GM12878 (cell line): ENCODE results near the gene KHK. TPM values are rescaled to one million over a fixed set of nuclear protein-coding genes. Genes with fewer than 3 reads are reported as not detected.

ENCODE experiments used
- ATAC-seq: fragments of 200-7000 bp; cut with Tn5 transposase; 3 replicates; pipeline ENCODE4 v1.9.1; 2020; ENCODE audit warnings: mild to moderate bottlenecking, moderate library complexity
- BruUV-seq: library from RNA; stranded (reverse); fragments of 400-500 nt; replicated peaks from 2 replicates; lab custom pipeline; 2021; lab: Mats Ljungman, UMichigan
- CTCF ChIA-PET: fragments of 300-600 bp; sonication (Branson Sonifier 250); formaldehyde crosslinking; extraction: SDS; loops from one replicate; lab custom pipeline; 2021; ENCODE audit warnings: inconsistent platforms; lab: Yijun Ruan, JAX
- POLR2A ChIA-PET: fragments of 350-600 bp; formaldehyde crosslinking; extraction: SDS; loops from one replicate; lab custom pipeline; 2021; ENCODE audit warnings: inconsistent platforms; lab: Charles Lee
- RAD21 ChIA-PET: fragments of 300-600 bp; sonication (Branson Sonifier 250); formaldehyde crosslinking; loops from one replicate; lab custom pipeline; 2023; ENCODE audit warnings: antibody characterized with exemption; ENCODE audit not compliant: unreplicated experiment; lab: Charles Lee
- SMC1A ChIA-PET: fragments of 300-600 bp; sonication (Branson Sonifier 250); formaldehyde crosslinking; loops from one replicate; lab custom pipeline; 2023; ENCODE audit not compliant: unreplicated experiment, uncharacterized antibody; lab: Charles Lee
- DNase-seq: peaks from one replicate; pipeline ENCODE4 v3.0.0-alpha.2; 2011; ENCODE audit warnings: low read depth, low spot score
- FAIRE-seq: peaks from 3 replicates; lab custom pipeline; 2011; peaks lifted over from hg19 to GRCh38; lab: Jason Lieb, UNC
- H2AFZ ChIP-seq: 2 replicates; pipeline ENCODE4 v1.6.0; 2011; ENCODE audit warnings: low read depth, low read length, control low read depth; ENCODE audit not compliant: control insufficient read depth
- H3K27ac ChIP-seq: 2 replicates; pipeline ENCODE4 v1.5.1; 2011; ENCODE audit warnings: control low read depth; ENCODE audit not compliant: control insufficient read depth, insufficient read depth
- H3K27me3 ChIP-seq, 2 experiments: replicated peaks in 1 of 2; 2 replicates each; pipeline versions ENCODE4 v1.6.0 to v1.6.1; 2011; ENCODE audit warnings: low read length in 1 of 2; ENCODE audit not compliant: control insufficient read depth in 2 of 2, insufficient read depth in 2 of 2
- H3K36me3 ChIP-seq, 2 experiments: 2 replicates each; pipeline ENCODE4 v1.5.1; 2011; ENCODE audit warnings: low read length in 1 of 2; ENCODE audit not compliant: control insufficient read depth in 2 of 2, insufficient read depth in 2 of 2
- H3K4me1 ChIP-seq: 2 replicates; pipeline ENCODE4 v1.6.1; 2011; ENCODE audit warnings: mild to moderate bottlenecking, low read length, moderate library complexity, mixed read lengths; ENCODE audit not compliant: control insufficient read depth, insufficient read depth
- H3K4me2 ChIP-seq: 2 replicates; pipeline ENCODE4 v1.6.0; 2011; ENCODE audit warnings: control low read depth; ENCODE audit not compliant: control insufficient read depth, insufficient read depth
- H3K4me3 ChIP-seq: fragments of 200-600 bp; sonication (generic); 2 replicates; pipeline ENCODE4 v1.5.1; 2016
- H3K79me2 ChIP-seq: 2 replicates; pipeline ENCODE4 v1.6.0; 2011; ENCODE audit warnings: low read length; ENCODE audit not compliant: control insufficient read depth, insufficient read depth
- H3K9ac ChIP-seq: 2 replicates; pipeline ENCODE4 v1.8.0; 2011; ENCODE audit warnings: low read length, control low read depth, mixed read lengths; ENCODE audit not compliant: control insufficient read depth, insufficient read depth
- H3K9me3 ChIP-seq: replicated peaks from 3 replicates; pipeline ENCODE4 v1.5.1; 2011; ENCODE audit warnings: mild to moderate bottlenecking, low read length; ENCODE audit not compliant: control insufficient read depth, insufficient read depth
- H4K20me1 ChIP-seq: 2 replicates; pipeline ENCODE4 v1.6.0; 2011; ENCODE audit not compliant: control insufficient read depth, insufficient read depth
- CBX3 ChIP-seq: fragments of 200-600 bp; sonication (generic); IDR thresholded peaks from 2 replicates; pipeline ENCODE4 v1.6.1; 2016; ENCODE audit warnings: low read depth, borderline replicate concordance
- CBX5 ChIP-seq: sonication (generic); IDR thresholded peaks from 2 replicates; pipeline ENCODE4 v1.6.1; 2016; ENCODE audit warnings: low read depth, moderate library complexity, mild to moderate bottlenecking, inconsistent platforms
- HDAC2 ChIP-seq: fragments of 200-600 bp; sonication (generic); IDR thresholded peaks from 2 replicates; pipeline ENCODE4 v1.6.1; 2017
- JUNB ChIP-seq: IDR thresholded peaks from 2 replicates; pipeline ENCODE4 v1.6.1; 2016; ENCODE audit warnings: antibody characterized with exemption, mild to moderate bottlenecking
- SMC3 ChIP-seq: IDR thresholded peaks from 2 replicates; pipeline ENCODE4 v1.6.1; 2011; ENCODE audit warnings: low read length, improper control_type of control experiment, borderline replicate concordance
- WGBS: methylation state at CpG from one replicate; pipeline ENCODE4 v1.1.6; 2016; ENCODE audit warnings: low lambda C conversion rate; ENCODE audit not compliant: insufficient replicate concordance, insufficient coverage; ENCODE audit errors: missing lambda C conversion rate; 5-methylcytosine and 5-hydroxymethylcytosine counted together
- in situ Hi-C: fragments of 300-500 bp; cut with MboI; formaldehyde crosslinking; loops from 9 replicates; pipeline ENCODE4 v1.14.3; 2018; ENCODE audit warnings: mixed read lengths
- intact Hi-C: fragments of 100-400 bp; cut with micrococcal nuclease; formaldehyde crosslinking; loops from one replicate; pipeline ENCODE4 v1.14.2; 2022; ENCODE audit not compliant: unreplicated experiment
- polyA plus RNA-seq, 11 experiments: library from polyadenylated mRNA; depleted of rRNA in 4 of 11; unstranded in 6 of 11; stranded (reverse) in 5 of 11; fragments of >200 nt; fragmentation: Nextera tagmentation in 4 of 11; fragmentation: Illumina TruSeq in 1 of 11; extraction: Ambion mirVana in 4 of 11; extraction: Trizol in 1 of 11; gene quantifications; 1 replicate in 1 of 11; 2 replicates in 10 of 11; pipeline versions ENCODE4 v1.2.1 to v1.2.3, GENCODE V29; 2011 to 2016; ENCODE audit warnings: inconsistent platforms in 2 of 11, missing spikeins in 2 of 11, low read depth in 1 of 11
- total RNA-seq, 4 experiments: library from RNA; depleted of rRNA in 3 of 4; stranded (reverse); fragments of >200 nt in 3 of 4; fragmentation: Illumina TruSeq in 1 of 4; extraction: Trizol in 1 of 4; gene quantifications; 2 replicates each; pipeline versions ENCODE4 v1.2.1 to v1.2.3, GENCODE V29; 2013 to 2021
- TF ChIP-seq, protein P1 (sequence below): fragments of 150-350 bp; IDR thresholded peaks from 2 replicates; pipeline ENCODE4 v1.6.1; 2016; ENCODE audit warnings: low read depth, low read length
- TF ChIP-seq, protein P2 (sequence below): IDR thresholded peaks from 2 replicates; pipeline ENCODE4 v1.6.1; 2012; ENCODE audit warnings: improper control_type of control experiment, low read depth, low read length; ENCODE audit not compliant: insufficient replicate concordance
- TF ChIP-seq, protein P3 (sequence below): fragments of 450-650 bp; IDR thresholded peaks from 2 replicates; pipeline ENCODE4 v1.6.1; 2017; ENCODE audit warnings: mild to moderate bottlenecking, moderate library complexity
- TF ChIP-seq, protein P4 (sequence below): IDR thresholded peaks from 2 replicates; pipeline ENCODE4 v1.6.1; 2012; ENCODE audit warnings: low read depth, low read length, improper control_type of control experiment
- TF ChIP-seq, protein P5 (sequence below): IDR thresholded peaks from 2 replicates; pipeline ENCODE4 v1.6.1; 2011; ENCODE audit warnings: low read depth, mild to moderate bottlenecking, low read length, moderate library complexity, borderline replicate concordance; ENCODE audit errors: extremely low read depth

The KHK gene
- total and polyA plus RNA-seq, 10 of the 15 experiments (the other 5 are each of a cell fraction or from before 2014, with no cell fraction given): 0.31 to 11.8 (median 3.9) TPM

DNA sequence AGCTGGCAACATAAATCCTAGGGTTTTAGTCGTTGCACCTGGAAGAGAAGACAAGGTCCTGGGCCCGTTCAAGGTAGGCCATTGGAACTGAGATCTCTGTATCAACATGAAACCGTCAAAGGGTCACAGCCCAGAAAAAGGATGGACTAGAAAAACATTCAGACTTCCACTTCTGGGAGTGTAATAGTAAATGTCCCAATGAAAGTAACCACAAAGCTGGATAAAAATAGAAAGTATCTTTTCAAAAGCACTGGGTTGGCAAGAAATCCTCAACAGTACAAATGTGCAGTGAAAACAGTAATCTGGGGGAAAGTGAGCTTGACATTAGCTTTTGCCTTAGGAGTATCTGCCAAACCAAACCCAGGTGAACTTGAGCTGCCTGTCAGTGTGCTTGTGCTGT is 19.4 kb downstream of the KHK start:
- ATAC-seq (no peak), FAIRE-seq (no peak), DNase-seq (no peak)
- Histone ChIP-seq H4K20me1 (no peaks in the 10 kb centered on the region), H3K27me3 (no peaks in the 10 kb centered on the region; a peak in 2 of 4 replicates), H3K79me2 (no peaks in the 10 kb centered on the region), H3K4me3 (no peak overlapping the region), H3K4me1 (no peaks in the 10 kb centered on the region), H3K27ac (no peak overlapping the region), H3K9me3 (no peaks in the 10 kb centered on the region), H3K36me3 (no peaks in the 10 kb centered on the region), H3K4me2 (no peak overlapping the region), H3K9ac (no peak overlapping the region), H2AFZ (no peak overlapping the region)
- ChIA-PET RAD21 (no interaction called here), SMC1A (interaction anchor here (0.9 to 2.7 kb wide), 3 partner anchors 10 to 175 kb away, joined by 4 to 10 read pairs (median 6); partner anchors contain the start of gene TRIM54), POLR2A (no interaction called here), CTCF (interaction anchor here (0.6 to 3.1 kb wide), 6 partner anchors 9 to 197 kb away, joined by 3 to 13 read pairs (median 3); no protein-coding TSS in a partner anchor)
- BruUV-seq: no TSS peak
- intact Hi-C loops: no loop called here
- in situ Hi-C loops: no loop called here
- WGBS: 49% methylated on average over 3 of the region's 3 CpGs
- TF ChIP-seq, protein P1, sequence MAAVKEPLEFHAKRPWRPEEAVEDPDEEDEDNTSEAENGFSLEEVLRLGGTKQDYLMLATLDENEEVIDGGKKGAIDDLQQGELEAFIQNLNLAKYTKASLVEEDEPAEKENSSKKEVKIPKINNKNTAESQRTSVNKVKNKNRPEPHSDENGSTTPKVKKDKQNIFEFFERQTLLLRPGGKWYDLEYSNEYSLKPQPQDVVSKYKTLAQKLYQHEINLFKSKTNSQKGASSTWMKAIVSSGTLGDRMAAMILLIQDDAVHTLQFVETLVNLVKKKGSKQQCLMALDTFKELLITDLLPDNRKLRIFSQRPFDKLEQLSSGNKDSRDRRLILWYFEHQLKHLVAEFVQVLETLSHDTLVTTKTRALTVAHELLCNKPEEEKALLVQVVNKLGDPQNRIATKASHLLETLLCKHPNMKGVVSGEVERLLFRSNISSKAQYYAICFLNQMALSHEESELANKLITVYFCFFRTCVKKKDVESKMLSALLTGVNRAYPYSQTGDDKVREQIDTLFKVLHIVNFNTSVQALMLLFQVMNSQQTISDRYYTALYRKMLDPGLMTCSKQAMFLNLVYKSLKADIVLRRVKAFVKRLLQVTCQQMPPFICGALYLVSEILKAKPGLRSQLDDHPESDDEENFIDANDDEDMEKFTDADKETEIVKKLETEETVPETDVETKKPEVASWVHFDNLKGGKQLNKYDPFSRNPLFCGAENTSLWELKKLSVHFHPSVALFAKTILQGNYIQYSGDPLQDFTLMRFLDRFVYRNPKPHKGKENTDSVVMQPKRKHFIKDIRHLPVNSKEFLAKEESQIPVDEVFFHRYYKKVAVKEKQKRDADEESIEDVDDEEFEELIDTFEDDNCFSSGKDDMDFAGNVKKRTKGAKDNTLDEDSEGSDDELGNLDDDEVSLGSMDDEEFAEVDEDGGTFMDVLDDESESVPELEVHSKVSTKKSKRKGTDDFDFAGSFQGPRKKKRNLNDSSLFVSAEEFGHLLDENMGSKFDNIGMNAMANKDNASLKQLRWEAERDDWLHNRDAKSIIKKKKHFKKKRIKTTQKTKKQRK: no peak
- no peak for TF ChIP-seq CBX5
- TF ChIP-seq, protein P2, sequence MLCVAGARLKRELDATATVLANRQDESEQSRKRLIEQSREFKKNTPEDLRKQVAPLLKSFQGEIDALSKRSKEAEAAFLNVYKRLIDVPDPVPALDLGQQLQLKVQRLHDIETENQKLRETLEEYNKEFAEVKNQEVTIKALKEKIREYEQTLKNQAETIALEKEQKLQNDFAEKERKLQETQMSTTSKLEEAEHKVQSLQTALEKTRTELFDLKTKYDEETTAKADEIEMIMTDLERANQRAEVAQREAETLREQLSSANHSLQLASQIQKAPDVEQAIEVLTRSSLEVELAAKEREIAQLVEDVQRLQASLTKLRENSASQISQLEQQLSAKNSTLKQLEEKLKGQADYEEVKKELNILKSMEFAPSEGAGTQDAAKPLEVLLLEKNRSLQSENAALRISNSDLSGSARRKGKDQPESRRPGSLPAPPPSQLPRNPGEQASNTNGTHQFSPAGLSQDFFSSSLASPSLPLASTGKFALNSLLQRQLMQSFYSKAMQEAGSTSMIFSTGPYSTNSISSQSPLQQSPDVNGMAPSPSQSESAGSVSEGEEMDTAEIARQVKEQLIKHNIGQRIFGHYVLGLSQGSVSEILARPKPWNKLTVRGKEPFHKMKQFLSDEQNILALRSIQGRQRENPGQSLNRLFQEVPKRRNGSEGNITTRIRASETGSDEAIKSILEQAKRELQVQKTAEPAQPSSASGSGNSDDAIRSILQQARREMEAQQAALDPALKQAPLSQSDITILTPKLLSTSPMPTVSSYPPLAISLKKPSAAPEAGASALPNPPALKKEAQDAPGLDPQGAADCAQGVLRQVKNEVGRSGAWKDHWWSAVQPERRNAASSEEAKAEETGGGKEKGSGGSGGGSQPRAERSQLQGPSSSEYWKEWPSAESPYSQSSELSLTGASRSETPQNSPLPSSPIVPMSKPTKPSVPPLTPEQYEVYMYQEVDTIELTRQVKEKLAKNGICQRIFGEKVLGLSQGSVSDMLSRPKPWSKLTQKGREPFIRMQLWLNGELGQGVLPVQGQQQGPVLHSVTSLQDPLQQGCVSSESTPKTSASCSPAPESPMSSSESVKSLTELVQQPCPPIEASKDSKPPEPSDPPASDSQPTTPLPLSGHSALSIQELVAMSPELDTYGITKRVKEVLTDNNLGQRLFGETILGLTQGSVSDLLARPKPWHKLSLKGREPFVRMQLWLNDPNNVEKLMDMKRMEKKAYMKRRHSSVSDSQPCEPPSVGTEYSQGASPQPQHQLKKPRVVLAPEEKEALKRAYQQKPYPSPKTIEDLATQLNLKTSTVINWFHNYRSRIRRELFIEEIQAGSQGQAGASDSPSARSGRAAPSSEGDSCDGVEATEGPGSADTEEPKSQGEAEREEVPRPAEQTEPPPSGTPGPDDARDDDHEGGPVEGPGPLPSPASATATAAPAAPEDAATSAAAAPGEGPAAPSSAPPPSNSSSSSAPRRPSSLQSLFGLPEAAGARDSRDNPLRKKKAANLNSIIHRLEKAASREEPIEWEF: no peak
- TF ChIP-seq JUNB: no peak
- TF ChIP-seq, protein P3, sequence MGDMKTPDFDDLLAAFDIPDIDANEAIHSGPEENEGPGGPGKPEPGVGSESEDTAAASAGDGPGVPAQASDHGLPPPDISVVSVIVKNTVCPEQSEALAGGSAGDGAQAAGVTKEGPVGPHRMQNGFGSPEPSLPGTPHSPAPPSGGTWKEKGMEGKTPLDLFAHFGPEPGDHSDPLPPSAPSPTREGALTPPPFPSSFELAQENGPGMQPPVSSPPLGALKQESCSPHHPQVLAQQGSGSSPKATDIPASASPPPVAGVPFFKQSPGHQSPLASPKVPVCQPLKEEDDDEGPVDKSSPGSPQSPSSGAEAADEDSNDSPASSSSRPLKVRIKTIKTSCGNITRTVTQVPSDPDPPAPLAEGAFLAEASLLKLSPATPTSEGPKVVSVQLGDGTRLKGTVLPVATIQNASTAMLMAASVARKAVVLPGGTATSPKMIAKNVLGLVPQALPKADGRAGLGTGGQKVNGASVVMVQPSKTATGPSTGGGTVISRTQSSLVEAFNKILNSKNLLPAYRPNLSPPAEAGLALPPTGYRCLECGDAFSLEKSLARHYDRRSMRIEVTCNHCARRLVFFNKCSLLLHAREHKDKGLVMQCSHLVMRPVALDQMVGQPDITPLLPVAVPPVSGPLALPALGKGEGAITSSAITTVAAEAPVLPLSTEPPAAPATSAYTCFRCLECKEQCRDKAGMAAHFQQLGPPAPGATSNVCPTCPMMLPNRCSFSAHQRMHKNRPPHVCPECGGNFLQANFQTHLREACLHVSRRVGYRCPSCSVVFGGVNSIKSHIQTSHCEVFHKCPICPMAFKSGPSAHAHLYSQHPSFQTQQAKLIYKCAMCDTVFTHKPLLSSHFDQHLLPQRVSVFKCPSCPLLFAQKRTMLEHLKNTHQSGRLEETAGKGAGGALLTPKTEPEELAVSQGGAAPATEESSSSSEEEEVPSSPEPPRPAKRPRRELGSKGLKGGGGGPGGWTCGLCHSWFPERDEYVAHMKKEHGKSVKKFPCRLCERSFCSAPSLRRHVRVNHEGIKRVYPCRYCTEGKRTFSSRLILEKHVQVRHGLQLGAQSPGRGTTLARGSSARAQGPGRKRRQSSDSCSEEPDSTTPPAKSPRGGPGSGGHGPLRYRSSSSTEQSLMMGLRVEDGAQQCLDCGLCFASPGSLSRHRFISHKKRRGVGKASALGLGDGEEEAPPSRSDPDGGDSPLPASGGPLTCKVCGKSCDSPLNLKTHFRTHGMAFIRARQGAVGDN: no peak
- no peak for TF ChIP-seq SMC3
- TF ChIP-seq, protein P4, sequence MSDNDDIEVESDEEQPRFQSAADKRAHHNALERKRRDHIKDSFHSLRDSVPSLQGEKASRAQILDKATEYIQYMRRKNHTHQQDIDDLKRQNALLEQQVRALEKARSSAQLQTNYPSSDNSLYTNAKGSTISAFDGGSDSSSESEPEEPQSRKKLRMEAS: no peak
- TF ChIP-seq, protein P5, sequence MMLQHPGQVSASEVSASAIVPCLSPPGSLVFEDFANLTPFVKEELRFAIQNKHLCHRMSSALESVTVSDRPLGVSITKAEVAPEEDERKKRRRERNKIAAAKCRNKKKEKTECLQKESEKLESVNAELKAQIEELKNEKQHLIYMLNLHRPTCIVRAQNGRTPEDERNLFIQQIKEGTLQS: no peak
- TF ChIP-seq HDAC2: no peak
- TF ChIP-seq CBX3: no peak
